HG03280 (cell line): Measurements from ENCODE around the gene SHLD2.
"Not testable (repeated sequence)": the region's sequence is repeated elsewhere in the genome, so short reads cannot be mapped to it uniquely, and the experiment has no call there.

Experiments used
- ATAC-seq: cut with Tn5 transposase; IDR thresholded peaks from one replicate; pipeline ENCODE4 v1.9.1; 2021; ENCODE audit warnings: mild to moderate bottlenecking, moderate library complexity; ENCODE audit not compliant: unreplicated experiment

Gene SHLD2

DNA sequence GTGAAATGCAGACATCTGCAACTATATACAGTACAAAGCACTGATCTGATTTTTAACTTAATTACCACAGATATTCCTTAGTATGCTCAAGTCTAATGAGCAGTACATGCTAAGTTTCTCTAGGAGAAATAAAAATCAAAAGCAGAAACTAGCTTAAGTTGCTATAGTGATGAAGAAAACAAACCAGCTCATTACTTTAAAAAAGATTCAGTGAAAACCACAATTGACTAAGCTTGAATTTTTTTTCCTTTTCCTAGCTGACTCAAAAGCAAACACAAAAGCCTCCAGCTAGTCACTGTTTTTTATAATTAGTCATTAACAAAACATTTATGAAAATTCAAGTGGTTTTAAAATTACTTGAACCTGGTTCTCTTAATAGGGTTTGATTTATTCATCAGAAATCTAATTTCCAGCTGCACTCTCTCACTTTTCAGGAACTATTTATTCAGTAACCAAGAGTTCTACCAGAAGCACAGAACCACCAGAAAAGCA lies 10.7 kb upstream of the SHLD2 start:
- peak; percentile 81 for ATAC-seq

- ATAC-seq: no peak
Observed at GRCh38 chr10:87085537-87085936, 9.5 kb upstream of the SHLD2 start.

DNA sequence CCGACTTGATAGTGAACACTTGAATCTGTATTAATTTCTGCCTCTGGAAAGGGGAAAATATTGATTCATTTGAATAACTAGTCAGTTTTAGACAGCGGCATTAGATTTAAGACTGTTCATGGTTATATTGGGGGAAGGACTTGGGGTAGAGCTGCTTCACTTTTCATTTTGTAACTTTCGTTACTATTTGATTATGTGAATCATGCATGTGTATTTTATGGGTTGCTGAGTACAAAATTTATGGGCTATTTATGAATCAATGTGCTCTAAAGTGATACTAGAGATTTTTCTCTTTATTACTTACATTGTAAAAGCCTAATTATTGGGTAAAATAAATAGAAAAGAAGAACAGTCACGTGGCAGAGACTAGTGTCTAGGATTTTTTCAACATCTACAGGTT lies 5.3 kb upstream of the SHLD2 start:
- ATAC-seq: no peak

GRCh38 chr10:87090779-87091178 lies 4.2 kb upstream of the SHLD2 start:
- no peak for ATAC-seq

- no peak for ATAC-seq
Observed at GRCh38 chr10:87092376-87092860, 2.6 kb upstream of the SHLD2 start.

DNA sequence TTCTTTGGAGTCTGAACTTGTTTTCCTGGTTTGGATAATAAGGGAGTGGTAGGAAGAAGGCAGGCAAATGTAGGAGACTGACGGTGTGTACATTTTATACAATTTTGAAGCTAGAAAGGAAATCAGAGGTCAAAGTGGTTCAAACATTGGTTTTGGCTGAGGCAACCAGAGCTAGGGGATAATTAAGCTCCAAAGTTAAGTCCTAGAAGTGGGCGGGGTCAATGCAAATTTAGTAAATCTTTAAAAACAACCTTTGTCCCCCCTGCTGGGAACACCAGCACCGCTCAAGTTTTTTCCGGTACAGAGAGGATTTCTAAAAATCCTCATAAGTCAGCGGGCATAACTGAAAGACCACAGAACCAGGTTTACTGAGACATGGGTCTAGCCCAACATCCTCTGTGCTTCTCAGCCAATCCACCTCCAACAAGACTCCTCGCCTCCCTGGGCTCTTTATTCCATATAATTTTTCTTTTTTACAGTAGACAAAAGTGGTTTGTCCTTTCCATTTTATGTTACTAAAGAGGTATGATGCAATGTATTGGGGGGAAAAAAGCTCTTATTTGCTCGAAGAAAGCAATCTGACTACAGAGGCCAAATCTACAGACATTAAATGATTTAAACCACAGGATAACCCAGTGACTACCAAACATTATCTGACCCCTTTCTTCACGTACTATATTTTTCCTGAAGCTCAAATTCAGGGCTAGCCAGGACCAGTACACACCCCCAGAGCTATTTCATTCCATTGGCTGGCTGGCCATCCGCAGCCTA lies 2.0 kb upstream of the SHLD2 start:
- ATAC-seq: no peak

DNA sequence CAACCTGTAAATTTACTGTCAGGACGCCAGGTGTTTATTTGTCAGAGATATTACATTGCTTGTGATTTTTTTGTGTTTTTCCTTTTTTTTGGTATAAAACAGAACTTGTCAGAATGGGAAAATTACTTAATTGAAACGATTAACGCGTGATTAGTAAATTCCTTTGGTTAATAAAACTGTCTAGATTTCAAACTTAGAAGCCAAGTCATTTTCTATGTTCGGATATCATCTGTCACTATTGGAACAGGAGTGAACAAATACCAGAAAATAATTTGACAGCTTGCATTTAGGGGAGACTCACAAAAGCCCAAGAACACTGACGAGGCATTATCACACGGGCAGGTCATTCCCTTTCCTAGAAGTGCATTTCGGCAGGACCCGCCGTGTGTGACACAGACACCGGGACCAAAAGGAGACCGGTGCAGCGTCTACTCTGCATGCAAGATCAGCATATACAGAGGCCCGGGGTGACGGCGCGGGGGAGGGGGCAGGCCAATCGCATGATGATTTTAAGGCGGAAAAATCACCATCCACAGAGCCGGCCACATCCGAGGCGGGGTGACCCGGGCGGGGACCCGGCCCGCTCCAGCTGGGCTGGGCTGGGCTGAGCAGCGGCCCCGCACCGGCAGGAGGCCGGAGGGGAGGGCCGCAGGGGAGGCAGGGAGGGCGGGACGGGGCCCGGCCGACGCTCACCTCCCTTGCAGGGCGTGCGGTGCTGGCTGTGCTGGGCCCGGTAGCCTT lies 1.2 kb upstream of the SHLD2 start:
- ATAC-seq: peak; percentile 30

DNA sequence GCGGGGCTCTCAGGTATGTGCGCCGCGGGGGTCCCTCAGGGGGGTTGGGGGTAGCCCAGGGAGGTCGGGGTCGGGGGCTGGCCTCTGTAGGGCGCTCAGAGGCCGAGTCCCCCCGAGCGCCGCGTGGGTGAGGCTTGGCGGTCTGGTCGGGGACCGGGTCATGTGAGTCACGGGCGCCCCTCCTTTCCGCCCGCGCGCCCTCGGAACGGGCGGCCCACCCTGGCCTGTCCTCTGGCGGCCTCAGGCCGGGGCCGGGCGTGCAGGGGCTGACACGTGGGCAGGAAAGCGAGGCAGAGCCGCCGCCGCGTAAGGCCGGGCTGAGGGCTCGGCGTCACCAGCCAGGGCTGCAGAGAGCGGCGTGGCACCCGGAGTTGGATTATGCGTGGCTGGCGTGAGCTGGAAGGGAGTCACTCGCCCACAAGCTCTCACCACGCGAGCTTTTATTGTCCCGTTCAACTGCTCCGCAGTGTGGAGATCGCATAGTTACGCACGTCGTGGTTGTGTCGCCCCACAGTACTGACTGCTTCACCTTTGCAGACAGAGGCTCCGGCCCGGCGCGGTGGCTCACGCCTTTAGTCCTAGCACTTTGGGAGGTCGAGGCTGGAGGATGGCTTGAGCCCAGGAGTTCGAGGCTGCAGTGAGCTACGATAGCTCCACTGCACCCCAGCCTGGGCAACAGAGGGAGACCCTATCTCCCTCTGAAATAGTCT lies 385 bp downstream of the SHLD2 start:
- ATAC-seq: peak; percentile 51

- no peak for ATAC-seq
Observed at GRCh38 chr10:87101996-87102395, 7.0 kb downstream of the SHLD2 start.

DNA sequence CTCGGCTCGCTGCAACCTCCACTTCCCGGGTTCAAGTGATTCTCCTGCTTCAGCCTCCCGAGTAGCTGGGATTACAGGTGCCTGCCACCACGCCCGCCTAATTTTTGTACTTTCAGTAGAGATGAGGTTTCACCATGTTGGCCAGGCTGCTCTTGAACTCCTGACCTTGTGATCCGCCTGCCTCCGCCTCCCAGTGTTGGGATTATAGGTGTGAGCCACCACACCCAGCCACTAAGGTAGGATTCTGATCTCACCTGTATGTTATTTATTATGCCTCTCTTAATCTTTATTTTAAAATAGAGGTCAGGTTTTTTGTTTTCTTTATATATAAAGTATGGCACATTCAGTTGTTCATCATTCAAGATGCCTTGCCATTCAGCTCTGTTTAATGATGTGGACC lies 9.7 kb downstream of the SHLD2 start:
- ATAC-seq: not testable (repeated sequence)

DNA sequence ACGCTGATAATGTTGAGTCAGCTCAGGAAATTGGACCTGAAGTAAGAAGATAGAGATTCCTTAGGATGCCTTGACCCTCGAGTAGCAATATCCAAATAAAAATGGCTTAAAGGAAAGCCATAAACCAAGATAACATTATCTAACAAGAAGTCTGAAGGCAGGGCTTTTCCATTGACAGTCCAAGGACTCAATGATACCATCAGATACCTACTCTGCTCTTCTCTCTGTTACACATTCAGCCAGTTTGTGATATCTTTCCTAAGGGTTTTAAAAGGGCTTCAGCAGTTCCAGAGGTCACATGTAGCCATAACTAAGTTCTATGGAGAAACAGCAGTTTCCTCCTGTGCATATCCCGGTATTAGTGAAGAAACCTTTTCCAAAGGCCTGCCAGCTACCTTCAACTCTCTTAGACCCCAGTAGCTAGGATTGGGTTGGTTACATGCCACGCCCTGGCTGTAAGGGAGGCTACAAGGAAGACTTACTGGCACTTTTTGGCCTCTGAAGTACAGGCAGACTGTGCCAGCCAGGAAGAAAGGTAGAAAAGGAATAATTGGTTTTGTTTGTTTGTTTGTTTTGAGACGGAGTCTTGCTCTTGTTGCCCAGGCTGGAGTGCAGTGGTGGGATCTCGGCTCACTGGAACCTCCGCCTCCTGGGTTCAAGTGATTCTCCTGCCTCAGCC lies 10.6 kb downstream of the SHLD2 start:
- ATAC-seq: no peak

DNA sequence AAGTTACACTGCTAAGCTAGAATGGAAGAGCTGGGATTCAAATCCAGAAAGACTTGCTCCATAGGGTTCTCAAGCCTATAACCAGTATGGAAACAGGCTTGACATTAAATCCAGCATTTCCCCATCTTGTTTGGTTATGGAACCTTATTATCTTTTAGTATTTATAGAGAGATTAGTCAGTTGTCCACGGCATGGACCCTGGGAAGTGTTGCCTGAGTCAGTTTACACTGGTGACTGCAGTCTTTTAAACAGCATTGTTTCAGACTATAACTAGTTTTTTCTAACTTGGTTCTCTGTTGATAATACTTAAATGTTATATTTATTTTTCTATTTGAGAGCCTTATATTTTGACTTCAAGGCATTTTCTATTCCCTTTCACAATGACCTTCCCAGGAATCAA lies 23.1 kb downstream of the SHLD2 start:
- ATAC-seq: not testable (repeated sequence)

- ATAC-seq: not testable (repeated sequence)
Observed at GRCh38 chr10:87119029-87119428, 24.0 kb downstream of the SHLD2 start.

DNA sequence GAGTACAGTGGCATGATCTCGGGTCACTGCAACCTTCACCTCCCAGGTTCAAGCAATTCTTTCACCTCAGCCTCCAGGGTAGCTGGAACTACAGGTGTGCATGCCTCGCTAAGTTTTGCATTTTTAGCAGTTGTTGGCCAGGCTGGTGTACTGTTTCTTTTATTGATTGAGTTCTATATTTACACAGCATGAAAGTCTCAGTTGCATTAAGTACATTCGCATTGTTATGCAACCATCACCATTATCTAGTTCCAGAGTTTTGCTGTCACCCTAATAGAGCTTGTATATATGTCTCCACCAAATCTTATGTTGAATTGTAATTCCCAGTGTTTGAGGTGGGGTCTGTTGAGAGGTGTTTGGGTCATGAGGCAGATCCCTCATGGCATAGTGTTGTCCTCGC lies 28.3 kb downstream of the SHLD2 start:
- not testable (repeated sequence) for ATAC-seq

GRCh38 chr10:87127048-87127447 lies 32.0 kb downstream of the SHLD2 start:
- ATAC-seq: not testable (repeated sequence)

GRCh38 chr10:87127607-87128156 lies 32.7 kb downstream of the SHLD2 start:
- not testable (repeated sequence) for ATAC-seq

DNA sequence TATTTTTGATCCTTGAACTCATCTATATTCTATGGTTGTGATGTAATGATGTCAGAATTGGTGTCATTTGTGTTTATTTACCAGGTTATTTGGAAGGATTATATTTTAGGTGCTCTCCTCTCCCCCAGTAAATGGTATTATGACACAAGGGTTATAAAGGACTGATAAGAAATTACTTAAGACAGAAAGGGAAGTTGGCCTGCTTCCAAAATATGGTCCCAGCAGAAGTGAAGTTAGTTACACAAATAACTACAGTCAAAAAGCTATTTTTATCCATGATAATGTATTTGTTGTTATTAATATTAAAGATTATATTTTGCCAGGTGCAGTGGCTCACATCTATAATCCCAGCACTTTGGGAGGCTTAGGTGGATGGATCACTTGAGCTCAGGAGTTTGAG lies 37.2 kb downstream of the SHLD2 start:
- ATAC-seq: not testable (repeated sequence)

GRCh38 chr10:87133936-87134335 lies 38.9 kb downstream of the SHLD2 start:
- not testable (repeated sequence) for ATAC-seq

DNA sequence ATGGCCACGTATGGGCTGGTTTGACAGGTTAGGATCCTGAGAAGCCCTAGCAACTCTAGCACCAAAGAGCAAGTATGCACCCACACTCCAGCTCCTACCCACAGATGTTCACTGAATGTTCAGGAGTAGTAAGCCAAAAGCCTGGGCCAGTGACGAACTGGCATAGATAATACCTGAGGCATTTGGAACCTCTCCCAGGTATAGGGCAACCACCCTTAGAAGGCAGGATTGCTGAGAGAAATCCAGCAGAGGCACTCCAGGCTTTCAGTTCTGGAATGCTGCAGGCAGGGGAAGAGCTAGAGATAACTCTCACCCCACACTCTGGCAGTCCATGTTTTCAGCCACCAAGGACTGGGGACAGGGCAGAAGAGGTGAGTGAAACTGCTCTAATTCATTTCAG lies 39.4 kb downstream of the SHLD2 start:
- not testable (repeated sequence) for ATAC-seq

- not testable (repeated sequence) for ATAC-seq
Observed at GRCh38 chr10:87137478-87137877, 42.5 kb downstream of the SHLD2 start.
